AG09309 (cell line): ENCODE results near the gene KAZN.

Source experiments
- DNase-seq: peaks from one replicate; pipeline ENCODE4 v3.0.0-alpha.2; 2010; ENCODE audit warnings: low read depth
- H3K4me3 ChIP-seq: 2 replicates; pipeline ENCODE4 v1.5.1; 2011; ENCODE audit warnings: mild to moderate bottlenecking, low read depth, low read length, moderate library complexity; ENCODE audit not compliant: control insufficient read depth
- TF ChIP-seq, protein P1 (sequence below): IDR thresholded peaks from 2 replicates; pipeline ENCODE4 v1.5.1; 2011; ENCODE audit warnings: mild to moderate bottlenecking, low read depth, low read length, inconsistent platforms; ENCODE audit not compliant: insufficient read depth, control insufficient read depth; ENCODE audit errors: missing control alignments

KAZN gene

DNA sequence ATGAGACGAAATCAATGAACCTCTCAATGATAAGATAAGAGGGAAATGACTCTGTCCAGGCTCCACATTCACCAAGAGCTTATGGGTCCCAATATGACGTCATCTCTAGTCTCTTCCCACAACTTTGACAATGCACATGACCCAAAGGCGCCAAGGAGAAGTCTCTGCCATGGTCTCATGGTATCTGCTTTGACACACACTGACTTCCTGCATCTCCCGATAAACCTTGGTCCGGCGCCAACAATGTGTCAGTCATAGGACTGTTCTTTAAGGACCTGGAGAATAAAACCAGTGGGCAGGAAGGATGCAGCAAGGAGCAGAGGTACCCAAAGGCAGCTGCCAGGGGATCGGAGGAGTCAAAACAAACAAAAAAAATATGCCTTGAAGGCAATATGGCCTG lies 508.1 kb downstream of the KAZN start:
- no peak overlapping the region for H3K4me3 ChIP-seq
- DNase-seq = no peak
- TF ChIP-seq, protein P1, sequence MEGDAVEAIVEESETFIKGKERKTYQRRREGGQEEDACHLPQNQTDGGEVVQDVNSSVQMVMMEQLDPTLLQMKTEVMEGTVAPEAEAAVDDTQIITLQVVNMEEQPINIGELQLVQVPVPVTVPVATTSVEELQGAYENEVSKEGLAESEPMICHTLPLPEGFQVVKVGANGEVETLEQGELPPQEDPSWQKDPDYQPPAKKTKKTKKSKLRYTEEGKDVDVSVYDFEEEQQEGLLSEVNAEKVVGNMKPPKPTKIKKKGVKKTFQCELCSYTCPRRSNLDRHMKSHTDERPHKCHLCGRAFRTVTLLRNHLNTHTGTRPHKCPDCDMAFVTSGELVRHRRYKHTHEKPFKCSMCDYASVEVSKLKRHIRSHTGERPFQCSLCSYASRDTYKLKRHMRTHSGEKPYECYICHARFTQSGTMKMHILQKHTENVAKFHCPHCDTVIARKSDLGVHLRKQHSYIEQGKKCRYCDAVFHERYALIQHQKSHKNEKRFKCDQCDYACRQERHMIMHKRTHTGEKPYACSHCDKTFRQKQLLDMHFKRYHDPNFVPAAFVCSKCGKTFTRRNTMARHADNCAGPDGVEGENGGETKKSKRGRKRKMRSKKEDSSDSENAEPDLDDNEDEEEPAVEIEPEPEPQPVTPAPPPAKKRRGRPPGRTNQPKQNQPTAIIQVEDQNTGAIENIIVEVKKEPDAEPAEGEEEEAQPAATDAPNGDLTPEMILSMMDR = no peak

DNA sequence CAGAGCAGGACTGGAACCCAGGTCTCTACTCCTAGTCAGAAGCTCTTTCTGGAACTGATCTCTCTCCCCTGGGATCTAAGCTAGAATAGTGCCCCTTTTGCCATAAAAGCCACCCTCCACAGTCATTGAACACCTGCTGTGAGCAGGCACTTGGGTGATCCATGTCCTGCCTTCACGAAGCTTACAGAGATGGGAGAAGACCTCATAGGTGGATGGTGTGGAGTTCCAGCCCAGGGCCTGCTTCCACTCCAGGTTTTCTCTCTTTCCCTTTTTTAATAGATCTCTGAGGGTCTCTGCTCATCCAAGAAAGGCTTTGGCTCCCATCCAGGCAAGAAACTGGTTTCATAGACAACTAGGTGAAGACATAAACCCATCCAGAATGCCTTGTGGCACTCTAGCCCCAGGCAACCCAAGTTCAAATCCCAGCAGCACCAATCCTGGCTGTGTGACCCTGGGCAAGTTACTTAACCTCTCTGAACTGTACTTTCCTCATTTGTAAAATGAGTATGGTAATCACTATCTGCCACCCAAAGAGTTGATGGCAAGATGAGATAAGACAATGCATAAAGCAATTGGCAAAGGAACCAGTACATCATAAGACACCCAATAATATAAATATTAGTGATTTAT lies 508.7 kb downstream of the KAZN start:
- TF ChIP-seq, protein P1 = no peak
- H3K4me3 ChIP-seq = no peak overlapping the region
- no peak for DNase-seq

DNA sequence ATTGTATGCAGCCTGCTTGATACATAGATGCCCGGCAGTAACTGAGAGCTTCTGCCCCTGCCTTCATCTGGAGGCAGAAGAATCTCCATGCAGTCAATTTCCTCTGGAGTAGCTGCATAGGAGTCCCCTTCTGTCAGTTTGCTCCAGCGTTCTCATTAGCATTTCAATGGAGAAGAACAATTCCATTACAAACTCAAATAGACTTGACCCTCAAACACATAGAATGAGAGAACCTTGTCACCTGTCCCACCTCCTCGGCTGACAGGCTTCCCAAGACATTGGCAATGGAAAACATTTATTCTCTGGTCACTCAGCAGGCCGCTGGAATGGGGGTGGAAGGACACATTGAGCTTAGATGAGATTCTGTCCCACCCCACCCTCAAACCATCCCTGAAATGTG lies 509.4 kb downstream of the KAZN start:
- DNase-seq = no peak
- TF ChIP-seq, protein P1 = no peak
- no peak overlapping the region for H3K4me3 ChIP-seq

DNA sequence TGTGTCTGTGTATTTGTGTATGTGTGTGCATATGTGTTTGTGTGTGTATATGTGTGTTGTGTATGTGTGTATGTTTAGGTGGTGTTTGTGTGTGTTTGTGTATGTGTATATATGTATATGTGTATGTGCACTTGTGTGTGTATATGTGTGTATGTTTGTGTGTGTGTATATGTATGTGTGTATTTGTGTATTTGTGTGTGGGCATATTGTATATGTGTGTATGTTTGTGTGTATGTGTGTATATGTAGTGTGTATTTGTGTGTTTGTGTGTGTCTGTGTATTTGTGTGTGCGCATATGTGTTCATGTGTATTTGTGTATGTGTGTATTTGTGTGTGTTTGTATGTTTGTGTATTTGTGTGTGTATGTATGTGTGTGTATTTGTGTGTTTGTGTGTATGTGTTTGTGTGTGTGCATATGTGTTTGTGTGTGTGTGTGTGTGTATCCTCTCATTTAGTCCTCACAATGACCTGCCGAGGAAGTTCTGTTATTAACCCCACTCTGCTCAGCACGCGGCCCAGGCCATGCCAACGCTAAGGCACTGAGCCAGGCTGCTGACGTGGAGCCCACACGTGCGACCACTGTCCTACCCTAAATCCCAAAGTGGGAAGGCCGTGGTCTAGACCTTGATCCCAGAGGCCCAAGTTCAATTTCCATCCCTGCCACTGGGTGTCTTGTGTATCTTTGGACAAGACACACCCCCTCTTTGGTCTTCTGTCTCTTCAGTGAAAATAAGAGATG lies 511.8 kb downstream of the KAZN start:
- no peak for DNase-seq

DNA sequence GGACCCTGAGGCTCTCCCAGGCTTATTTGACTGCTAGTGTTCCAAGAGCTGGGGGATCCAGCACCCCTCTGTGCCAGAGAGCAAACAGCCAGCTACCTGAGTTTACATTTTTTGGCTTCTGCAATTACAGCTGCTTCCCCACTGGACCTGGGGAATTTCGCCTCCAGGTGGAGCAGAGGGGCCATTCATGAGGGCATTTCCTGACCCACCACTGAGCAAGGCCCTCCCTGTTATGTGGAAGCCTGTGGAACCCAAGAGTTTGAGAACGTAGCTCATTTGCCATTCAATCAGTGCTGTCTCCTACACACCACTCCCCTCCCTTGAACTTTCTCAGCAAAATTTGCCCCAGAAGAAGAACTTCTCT lies 512.4 kb downstream of the KAZN start:
- DNase-seq = no peak
- no peak overlapping the region for H3K4me3 ChIP-seq
- TF ChIP-seq, protein P1 = no peak

More for the DNA sequence above, 511.8 kb downstream of the KAZN start:
- TF ChIP-seq, protein P1 = no peak
- H3K4me3 ChIP-seq = no peak overlapping the region

DNA sequence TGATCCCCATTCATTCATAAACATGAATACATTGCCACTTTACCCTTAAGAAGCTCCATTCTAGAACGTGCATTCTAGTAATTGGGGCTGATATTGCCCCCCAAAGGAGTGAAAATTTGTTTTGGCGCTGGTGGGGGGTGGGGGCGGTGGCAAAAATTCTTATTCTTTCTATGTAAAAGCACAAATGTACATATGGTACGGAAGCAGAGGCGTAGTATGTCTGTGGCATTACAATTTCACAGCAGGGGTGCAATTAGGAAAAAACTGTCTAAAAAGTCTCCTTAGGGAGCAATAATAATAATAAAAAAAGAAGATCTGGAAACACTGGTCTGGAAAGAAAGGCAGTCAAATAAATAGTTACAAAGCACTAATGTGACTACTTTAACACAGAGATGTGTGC lies 514.7 kb downstream of the KAZN start:
- H3K4me3 ChIP-seq = no peak overlapping the region
- TF ChIP-seq, protein P1 = no peak
- no peak for DNase-seq
